ENCODE data around the gene MUTYH.
"Not testable (repeated sequence)": the region's sequence is repeated elsewhere in the genome, so short reads cannot be mapped to it uniquely, and the experiment has no call there.

MUTYH gene

DNA sequence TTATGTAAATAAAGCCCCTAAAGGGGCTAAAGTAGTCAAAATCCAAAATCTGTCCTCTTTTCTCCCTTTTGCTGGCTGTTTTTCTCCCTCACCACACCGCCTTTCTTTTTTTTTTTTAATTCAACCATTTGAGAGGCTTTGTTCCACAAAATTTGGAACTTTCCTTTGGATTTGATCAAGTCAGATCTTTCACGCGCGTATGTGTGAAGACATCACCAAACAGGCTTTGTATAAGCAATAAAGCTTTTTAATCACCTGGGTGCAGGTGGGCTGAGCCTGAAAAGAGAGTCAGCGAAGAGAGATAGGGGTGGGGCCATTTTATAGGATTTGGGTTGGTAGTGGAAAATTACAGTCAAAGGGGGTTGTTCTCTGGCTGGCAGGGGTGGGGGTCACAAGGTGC lies 18.8 kb downstream of the MUTYH start:
- DNase-seq (ENCODE audit: low read depth), result no peak

DNA sequence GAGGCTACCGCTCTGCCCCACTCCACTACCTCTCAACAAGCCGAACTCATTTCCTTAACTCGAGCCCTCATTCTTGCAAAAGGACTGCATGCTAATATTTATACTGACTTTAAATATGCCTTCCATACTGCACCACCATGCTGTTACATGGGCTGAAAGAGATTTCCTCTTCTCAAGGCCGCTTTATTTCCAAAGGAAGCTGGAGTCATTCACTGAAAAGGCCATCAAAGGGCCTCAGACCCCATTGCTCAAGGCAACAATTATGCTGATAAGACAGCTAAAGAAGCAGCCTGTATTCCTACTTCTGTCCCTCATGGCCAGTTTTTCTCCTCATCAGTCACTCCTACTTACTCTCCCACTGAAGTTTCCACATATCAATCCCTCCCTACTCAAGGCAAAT lies 20.5 kb downstream of the MUTYH start:
- DNase-seq (ENCODE audit: low read depth), result no peak

DNA sequence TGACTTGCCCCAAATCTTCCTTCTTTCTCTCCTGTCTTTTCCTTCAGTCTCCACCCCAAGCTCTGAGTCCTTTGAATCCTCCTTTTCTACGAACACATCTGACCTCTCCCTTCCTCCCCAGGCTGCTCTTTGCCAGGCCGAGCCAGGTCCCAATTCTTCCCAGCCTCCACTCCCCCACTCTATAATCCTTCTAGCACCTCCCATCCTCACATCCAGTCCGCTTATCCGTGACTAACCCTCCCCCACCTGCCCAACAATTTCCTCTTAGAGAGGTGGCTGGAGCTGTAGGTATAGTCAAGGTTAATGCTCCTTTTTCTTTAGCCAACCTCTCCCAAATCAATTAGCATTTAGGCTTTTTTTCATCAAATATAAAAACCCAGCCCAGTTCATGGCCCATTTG lies 23.1 kb downstream of the MUTYH start:
- no peak for DNase-seq (ENCODE audit: low read depth)

DNA sequence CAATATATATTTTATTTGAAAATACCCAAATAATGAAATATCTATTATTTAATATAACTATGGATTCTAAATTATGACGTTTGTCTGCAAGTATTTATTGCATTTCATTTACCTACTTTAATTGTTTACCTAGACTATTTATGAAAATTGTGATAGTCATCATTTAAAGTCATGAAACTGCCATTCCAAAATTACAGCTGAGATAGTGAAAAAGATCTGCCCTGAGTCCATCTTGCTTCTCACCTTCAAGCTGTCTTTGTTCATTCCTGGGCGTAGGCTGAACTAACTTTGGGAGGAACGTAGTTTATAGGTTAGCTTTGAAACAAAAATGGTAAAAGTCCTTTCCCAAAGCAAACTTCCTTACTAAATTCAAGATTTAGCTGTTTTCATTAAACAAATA lies 26.0 kb downstream of the MUTYH start:
- DNase-seq (ENCODE audit: low read depth), result no peak

DNA sequence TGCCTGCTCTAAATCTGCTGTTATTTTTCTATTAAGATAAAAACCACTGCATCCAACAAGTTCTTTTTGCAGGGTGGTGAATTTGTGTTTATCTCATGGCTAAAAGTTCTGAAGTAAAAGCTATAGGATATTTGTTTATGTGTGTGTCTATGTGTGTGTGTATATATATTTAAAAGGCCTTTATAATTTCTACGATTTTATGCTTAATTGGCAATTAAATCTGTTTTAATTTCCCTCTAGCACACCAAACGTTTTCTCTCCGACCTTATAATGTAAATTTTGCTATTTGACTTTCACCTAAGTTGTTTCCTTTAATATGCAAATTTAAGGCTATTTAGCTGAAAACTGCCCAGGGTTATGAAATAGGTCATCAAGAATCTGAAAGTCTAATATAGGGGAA lies 33.3 kb downstream of the MUTYH start:
- no peak for DNase-seq (ENCODE audit: low read depth)

DNA sequence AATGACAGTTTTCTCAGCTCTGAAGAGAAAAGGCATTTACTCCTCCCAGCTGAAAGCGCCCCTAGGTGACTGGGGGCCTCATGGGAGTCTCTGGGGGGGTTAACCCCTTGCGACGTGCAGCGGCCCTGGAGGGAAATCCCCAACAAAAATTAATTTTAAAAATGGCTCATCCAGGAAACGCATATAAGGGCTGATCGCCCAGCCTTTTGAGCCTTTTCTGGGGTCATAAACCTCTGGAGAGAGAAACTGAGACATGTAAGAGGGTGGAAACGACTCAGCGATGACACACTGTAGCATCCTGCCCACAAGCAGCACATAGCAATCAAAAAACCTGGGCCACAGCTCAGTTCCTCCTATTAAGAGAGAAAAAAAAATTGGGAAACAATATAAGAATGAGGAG lies 33.9 kb downstream of the MUTYH start:
- no peak for DNase-seq (ENCODE audit: low read depth)

DNA sequence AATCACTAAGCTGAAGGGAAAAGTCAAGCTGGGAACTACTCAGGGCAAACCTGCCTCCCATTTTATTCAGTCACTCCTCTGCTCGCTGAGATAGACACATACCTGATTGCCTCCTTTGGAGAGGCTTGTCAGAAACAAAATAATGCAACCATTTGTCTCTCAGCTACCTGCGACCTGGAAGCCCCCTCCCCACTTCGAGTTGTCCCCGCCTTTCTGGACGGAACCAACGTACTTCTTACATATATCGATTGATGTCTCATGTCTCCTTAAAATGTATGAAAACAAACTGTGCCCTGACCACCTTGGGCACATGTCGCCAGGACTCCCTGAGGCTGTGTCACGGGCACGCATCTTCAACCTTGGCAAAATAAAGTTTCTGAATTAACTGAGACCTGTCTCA lies 35.0 kb downstream of the MUTYH start:
- DNase-seq (ENCODE audit: low read depth), result no peak

DNA sequence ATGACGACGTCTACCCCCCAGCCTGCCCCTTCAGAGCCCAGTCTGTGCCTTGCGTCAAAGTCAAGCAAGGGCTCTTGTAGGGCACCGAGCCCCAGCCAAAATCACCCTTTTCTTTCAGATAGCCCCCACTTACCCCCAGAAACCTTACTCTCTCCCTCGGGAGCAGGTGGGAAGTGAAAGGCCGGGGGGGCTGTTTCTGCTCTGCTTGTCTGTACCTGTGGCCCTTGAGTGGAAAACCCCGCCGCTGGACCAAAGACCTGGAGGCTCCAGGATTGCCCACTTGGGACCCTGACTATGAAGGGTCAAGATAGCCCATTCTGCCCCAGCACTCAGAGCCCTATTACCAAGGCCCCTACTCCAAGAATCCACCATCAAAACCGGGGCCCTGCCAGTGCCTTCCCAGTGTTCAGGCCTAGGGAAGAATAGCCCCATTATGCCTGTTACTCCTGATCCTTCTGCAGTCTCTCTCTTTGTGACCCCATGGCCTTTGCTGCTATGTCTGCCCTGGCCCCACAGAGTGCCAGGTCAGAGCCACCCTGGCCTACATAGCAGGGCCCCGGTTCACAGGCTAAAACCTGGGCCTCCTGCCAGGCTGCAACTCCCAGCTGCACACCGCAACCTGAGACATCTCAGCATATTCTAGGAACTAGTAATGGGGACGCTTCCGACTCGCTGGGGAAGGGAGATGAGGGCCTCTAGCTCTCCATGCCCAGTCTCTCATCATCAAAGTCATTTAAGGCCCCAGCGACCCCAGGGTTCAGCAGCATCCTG lies 35.7 kb downstream of the MUTYH start:
- DNase-seq (ENCODE audit: low read depth), result no peak

DNA sequence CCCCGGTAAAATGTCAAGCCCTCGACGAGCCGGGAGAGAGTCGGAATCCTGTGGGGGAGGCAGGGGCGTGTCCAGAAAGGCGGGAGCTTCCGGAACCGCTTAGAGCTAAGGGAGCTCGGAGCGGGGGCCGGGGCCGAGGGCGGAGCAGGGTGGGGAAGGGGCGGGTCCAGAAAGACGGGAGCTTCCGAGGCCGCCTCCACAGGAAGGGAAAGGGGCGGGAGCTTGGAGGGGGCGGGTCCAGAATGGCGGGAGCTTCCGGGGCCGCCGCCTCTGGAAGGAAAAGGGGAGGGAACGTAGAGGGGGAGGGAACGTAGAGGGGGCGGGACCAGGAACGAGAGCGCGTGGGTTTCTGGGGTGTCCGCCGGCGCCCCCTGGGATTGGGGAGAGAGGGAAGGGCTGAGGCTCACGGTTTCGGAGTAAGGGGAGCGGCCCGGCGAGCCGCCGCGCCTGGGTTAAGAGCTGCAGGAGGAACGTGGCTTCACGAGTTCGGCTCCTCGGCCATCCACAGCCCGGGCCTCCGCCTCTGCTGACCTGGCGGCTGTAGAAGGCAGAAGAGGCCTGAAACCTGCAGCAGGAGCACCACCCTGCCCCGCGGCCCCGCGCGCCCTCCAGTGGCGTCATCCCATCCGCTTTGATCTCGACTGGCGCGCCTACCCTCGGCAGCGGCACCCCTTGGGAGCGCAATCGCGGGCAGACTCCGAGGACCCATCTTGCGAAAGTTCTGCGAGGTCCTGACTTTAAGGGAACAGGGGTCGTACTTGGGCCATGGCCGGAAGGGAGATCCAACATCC lies 36.5 kb downstream of the MUTYH start:
- peak; percentile 95 for DNase-seq (ENCODE audit: low read depth)

DNA sequence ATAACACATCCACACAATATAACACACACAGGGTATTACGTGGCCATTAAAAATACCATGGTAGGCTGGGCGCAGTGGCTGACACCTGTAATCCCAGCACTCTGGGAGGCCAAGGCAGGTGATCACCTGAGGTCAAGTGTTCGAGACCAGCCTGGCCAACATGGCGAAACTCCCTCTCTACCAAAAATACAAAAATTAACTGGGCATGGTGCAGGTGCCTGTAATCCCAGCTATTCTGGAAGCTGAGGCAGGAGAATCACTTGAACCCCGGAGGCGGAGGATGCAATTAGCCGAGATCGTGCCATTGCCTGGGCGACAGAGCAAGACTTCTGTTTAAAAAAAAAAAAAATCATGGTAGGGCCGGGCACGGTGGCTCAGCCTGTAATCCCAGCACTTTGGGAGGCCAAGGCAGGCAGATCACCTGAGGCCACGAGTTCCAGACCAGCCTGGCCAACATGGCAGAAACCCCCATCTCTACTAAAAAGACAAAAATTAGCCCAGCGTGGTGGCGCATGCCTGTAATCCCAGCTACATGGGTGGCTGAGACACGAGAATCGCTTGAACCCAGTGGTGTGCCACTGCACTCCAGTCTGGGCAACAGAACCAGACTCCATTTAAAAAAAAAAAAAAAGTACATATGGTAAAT lies 37.6 kb downstream of the MUTYH start:
- DNase-seq (ENCODE audit: low read depth), result no peak

DNA sequence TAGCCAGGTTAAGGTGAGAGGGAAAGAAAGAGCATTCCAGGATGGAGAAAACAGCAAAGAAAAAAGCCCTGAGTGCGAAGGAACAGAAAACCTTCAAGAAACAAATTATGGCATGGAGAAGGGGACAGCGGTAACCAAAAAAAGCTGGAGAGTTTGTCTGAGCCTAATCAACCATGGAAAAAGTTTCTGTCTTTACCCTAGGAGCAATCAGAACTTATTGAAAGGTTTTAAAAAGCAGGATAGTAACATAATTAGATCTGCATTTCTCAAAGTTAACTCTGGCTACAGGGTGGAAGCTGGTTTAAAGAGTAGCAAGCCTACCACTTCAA lies 39.6 kb downstream of the MUTYH start:
- DNase-seq (ENCODE audit: low read depth), result no peak

DNA sequence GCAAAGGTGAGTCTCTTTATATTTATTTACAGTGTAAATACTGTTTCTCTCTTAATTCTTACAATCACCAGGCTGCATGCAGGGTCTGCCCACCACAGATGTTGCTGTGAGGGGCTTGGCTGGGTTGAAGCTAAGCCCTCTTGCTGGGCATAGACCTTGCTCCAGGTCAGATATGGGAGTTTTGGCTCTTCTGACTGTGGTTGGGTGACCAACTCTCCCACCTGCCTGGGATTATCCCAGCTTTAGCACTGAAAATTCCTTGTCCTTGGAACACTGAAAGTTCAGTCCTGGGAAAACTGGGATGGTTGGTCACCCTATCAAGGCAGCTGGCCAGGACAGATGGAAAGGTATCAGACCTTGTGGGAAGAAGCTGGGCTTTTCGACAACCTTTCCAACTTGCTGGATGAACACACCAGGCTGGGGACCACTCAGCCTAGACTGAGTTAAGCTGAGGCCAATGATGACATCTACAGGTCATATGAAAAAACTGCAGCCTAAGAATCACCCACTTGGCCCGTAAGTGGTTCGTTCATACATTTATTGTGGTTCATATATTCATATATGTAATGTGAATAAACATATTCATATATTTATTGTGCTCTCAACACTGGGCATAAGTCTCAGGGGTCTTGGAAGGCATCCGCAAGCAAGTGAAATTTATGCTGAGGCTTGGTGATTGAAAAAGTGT lies 40.1 kb downstream of the MUTYH start:
- DNase-seq (ENCODE audit: low read depth), result no peak

DNA sequence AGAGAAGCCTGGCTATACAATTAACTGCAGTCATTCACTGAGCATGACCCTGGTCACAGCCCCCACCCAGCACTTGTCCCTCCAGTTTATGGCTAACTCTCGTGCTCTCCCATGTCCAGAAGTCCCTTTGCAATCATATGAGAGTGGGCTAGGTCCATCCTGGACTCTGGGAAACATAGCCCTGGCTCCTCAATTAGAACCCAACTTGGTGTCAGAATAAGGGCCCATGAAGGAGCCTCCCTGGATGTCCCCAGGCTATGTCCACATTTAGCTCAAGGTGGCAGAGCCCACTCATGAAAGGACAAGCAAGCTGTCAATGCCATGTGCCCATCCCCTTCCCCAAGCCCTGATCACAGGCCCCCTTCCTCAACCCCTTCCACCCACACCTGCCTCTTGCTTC lies 40.9 kb downstream of the MUTYH start:
- DNase-seq (ENCODE audit: low read depth), result no peak

DNA sequence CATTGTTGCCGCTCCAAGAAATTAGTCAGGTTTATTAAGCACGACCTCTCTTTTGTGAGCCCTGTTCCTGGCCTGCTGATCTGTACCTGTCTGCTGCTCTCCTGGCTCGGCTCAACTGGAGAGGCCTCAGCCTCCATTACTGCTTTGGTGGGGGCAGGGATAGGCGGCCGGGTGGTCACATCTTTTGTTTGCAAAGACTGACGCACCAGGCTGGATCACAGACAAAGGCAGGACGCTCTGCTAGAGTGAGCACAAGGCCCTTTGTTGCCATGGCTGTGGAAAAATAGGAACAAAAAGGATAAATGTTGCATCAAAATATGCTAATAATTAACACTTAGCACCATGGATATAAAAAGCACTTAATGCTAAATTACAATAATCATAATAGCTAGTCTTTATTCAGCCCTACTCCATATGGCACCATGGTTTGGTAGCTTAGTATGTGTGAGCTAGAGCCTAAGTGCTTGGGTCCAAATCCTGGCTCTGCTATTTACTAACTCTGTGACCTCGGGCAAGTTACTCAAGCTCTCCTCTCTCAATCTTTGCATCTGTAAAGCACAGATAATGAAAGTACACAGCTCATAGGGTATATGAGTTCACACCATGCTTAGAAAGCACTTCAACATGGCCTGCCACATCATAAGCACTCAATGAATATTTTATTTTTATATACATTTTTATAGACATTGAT lies 42.4 kb downstream of the MUTYH start:
- no peak for DNase-seq (ENCODE audit: low read depth)

DNA sequence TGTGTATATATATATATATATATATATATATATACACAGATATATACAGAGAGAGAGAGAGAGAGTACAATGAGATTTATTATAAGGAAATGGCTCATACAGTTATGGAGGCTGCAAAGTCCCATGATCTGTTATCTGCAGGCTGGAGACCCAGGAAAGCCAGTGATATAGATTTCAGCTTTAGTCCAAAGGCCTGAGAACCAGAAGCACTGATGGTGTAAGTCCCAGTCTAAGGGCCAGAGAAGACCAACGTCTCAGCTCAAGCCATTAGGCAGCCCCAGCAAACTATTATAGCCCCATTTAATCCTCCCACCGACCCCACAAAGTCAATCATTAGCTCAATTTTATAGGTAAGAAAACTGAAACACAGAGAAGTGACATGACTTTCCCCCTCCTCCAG lies 48.5 kb downstream of the MUTYH start:
- DNase-seq (ENCODE audit: low read depth), result no peak

DNA sequence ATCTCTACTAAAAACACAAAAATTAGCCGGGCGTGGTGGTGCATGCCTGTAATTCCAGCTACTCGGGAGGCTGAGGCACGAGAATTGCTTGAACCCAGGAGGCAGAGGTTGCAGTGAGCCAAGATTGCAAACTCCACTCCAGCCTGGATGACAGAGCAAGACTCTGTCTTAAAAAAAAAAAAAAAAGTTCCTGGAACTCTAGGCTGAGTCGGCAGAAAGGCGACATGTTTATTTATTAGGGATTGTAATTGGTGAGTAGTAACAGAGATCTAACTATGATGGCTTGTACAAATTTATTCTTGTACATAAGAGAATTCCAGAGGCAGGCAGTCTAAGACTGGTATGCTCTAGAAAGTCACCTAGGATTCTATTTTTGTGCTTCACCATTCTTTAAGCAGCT lies 49.2 kb downstream of the MUTYH start:
- not testable (repeated sequence) for DNase-seq (ENCODE audit: low read depth)

DNA sequence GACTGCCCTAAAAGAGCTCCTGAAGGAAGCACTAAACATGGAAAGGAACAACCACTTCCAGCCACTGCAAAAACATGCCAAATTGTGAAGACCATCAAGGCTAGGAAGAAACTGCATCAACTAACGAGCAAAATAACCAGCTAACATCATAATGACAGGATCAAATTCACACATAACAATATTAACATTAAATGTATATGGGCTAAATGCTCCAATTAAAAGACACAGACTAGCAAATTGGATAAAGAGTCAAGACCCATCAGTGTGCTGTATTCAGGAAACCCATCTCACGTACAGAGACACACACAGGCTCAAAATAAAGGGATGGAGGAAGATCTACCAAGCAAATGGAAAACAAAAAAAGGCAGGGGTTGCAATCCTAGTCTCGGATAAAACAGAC lies 53.7 kb downstream of the MUTYH start:
- not testable (repeated sequence) for DNase-seq (ENCODE audit: low read depth)

DNA sequence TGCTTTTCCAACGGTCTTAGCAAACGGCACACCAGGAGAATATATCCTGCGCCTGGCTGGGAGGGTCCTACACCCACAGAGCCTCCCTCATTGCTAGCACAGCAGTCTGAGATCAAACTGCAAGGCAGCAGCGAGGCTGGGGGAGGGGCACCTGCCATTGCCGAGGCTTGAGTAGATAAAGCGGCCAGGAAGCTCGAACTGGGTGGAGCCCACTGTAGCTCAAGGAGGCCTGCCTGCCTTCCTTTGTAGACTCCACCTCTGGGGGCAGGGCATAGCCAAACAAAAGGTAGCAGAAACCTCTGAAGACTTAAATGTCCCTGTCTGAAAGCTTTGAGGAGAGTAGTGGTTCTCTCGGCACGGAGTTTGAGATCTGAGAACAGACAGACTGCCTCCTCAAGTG lies 55.4 kb downstream of the MUTYH start:
- not testable (repeated sequence) for DNase-seq (ENCODE audit: low read depth)

DNA sequence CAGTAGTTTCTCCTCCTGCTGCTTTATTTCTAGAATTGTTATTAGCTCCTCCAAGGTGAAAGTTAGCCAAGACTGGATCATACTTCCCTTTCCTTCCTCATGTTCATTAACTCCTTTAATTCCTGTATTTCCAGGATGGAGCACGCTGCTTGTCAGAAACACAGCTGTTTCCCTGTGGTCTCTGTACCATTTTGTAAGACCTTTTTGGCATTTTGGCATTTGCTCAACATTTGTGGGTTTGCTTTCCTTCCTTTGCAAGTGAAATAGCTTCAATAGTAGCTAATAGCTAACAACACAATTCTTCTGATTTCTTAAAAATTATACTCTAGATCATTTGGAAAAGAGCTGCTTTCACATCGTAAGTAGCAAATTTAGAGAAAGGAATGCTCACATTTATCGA lies 57.9 kb downstream of the MUTYH start:
- no peak for DNase-seq (ENCODE audit: low read depth)

Measured in stimulated activated CD8-positive, alpha-beta memory T cell treated with anti-CD3 and anti-CD28 coated beads, Interleukin-7, amount 100 ng/mL, for 24 hours (primary cell).